Measurements from ENCODE around the gene TGFBR1.

The TGFBR1 gene

DNA sequence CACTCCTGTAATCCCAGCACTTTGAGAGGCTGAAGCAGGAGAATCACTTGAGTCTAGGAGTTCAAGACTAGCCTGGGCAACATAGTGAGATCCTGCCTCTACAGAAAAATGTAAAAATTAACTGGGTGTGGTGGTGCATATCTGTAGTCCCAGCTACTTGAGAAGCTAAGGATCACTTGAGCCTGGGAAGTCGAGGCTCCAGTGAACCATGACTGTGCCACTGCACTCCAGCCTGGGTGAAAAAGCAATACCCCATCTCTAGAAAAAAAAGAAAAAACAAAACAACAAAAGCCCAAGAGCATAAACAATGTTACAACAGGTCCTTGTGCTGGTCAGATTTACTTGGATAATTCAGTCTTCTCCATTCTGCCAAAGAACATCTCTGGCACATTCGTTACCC is 44.3 kb upstream of the TGFBR1 start:
- no peak overlapping the region for H3K27ac ChIP-seq
- TF ChIP-seq, protein P1, sequence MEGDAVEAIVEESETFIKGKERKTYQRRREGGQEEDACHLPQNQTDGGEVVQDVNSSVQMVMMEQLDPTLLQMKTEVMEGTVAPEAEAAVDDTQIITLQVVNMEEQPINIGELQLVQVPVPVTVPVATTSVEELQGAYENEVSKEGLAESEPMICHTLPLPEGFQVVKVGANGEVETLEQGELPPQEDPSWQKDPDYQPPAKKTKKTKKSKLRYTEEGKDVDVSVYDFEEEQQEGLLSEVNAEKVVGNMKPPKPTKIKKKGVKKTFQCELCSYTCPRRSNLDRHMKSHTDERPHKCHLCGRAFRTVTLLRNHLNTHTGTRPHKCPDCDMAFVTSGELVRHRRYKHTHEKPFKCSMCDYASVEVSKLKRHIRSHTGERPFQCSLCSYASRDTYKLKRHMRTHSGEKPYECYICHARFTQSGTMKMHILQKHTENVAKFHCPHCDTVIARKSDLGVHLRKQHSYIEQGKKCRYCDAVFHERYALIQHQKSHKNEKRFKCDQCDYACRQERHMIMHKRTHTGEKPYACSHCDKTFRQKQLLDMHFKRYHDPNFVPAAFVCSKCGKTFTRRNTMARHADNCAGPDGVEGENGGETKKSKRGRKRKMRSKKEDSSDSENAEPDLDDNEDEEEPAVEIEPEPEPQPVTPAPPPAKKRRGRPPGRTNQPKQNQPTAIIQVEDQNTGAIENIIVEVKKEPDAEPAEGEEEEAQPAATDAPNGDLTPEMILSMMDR (IDR thresholded peaks at IDR 0.05): no peak
- no peak for TF ChIP-seq ZFX (IDR thresholded peaks at IDR 0.05; ENCODE audit: borderline replicate concordance)

DNA sequence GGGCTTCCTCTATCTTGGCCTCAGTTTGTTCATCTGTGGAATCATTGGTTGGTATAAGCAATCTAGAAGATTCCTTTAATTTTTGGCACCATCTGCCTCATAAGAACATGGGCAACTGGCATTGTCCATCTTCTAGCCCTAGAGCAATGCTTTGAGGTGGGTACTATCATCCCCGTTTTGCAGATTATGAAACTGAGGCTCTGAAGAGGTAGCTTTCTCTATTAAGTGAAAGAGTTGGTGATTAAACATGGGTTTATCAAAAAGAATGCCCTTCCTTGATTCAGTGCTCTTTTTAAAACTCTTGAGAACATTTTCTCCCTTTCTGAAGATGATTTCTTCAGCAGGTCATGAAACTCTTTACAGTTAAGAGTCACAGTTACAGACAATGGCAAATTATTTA is 42.4 kb upstream of the TGFBR1 start:
- TF ChIP-seq, protein P1 (IDR thresholded peaks at IDR 0.05): no peak
- TF ChIP-seq ZFX (IDR thresholded peaks at IDR 0.05; ENCODE audit: borderline replicate concordance): no peak
- no peak overlapping the region for H3K27ac ChIP-seq

DNA sequence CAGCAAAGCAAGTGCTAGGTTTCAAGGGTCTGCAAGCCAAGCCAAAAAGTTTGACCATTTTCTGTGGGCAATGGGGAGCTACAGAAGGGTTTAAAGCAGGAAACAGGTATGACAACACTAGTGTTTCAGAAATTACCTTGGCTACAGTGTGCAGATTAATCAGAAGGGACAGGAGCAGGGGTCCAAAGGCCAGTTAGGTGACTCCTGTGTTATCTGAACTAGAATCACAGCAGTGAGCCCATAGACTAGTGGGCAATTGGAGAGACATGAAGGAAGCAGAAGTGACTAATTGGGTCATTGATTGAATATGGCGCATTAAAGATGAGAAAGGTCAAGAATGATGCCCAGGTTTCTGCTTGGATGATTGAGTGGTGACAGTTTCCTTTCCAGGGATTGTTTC is 41.4 kb upstream of the TGFBR1 start:
- H3K27ac ChIP-seq: no peak overlapping the region
- TF ChIP-seq, protein P1 (IDR thresholded peaks at IDR 0.05): no peak
- TF ChIP-seq ZFX (IDR thresholded peaks at IDR 0.05; ENCODE audit: borderline replicate concordance): no peak

DNA sequence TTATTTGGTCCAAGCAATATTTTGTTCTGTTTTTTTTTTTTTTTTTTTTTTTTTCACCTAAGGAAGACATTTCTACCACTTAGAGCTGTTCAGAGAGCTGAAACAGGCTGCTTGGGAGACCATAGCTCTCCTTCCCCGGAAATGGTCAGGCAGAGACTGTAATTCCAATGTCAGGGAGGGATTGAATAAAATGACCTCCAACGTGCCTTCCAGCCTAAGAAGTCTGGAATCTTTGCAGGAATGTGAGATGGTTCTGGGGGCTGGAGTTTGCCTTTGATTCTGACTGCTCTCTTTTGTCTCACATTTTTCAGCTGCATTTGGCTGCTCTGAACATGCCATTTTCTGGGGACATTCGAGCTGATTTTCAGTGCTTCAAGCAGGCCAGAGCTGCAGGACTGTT is 38.3 kb upstream of the TGFBR1 start:
- TF ChIP-seq, protein P1 (IDR thresholded peaks at IDR 0.05): no peak
- TF ChIP-seq ZFX (IDR thresholded peaks at IDR 0.05; ENCODE audit: borderline replicate concordance): no peak

DNA sequence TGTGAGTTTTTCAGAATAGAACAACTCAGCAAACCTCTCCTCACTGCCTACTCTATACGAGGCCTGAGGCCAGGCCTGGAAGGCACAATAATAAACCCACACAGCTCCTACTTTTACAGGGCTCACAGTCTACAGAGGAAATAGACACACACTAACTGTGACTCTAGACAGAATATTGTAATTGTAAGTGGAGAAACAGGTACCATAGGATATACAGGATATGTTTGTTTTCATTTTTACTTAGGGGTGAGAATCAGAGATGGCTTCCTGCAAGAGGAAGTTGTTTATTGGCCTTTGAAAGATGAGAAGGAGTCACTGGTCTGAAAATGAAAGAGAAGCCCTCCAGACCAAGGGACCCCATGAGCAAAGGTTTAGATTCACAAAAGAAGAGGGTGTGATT is 35.8 kb upstream of the TGFBR1 start:
- no peak overlapping the region for H3K27ac ChIP-seq

More for the DNA sequence above, 38.3 kb upstream of the TGFBR1 start:
- H3K27ac ChIP-seq: no peak overlapping the region

DNA sequence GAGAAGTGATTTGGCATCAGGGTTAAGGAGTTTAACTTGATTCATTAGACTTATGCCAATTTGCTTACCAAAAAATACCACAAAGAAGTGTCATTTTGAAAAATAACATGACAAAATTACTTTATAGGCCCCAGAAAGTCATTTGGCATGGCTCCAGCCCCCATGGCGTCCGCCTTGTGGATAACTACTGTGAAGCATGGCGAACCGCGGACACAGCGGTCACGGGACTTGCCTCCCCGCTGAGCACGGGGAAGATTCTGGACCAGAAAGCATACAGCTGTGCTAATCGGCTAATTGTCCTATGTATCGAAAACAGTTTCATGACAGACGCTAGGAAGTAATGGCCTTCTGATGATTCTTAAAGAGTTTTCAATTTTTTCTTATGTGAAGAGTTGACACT is 35.4 kb upstream of the TGFBR1 start:
- TF ChIP-seq, protein P1 (IDR thresholded peaks at IDR 0.05): no peak
- TF ChIP-seq ZFX (IDR thresholded peaks at IDR 0.05; ENCODE audit: borderline replicate concordance): no peak
- H3K27ac ChIP-seq: no peak overlapping the region

More for the DNA sequence above, 35.8 kb upstream of the TGFBR1 start:
- TF ChIP-seq, protein P1 (IDR thresholded peaks at IDR 0.05): no peak
- no peak for TF ChIP-seq ZFX (IDR thresholded peaks at IDR 0.05; ENCODE audit: borderline replicate concordance)

DNA sequence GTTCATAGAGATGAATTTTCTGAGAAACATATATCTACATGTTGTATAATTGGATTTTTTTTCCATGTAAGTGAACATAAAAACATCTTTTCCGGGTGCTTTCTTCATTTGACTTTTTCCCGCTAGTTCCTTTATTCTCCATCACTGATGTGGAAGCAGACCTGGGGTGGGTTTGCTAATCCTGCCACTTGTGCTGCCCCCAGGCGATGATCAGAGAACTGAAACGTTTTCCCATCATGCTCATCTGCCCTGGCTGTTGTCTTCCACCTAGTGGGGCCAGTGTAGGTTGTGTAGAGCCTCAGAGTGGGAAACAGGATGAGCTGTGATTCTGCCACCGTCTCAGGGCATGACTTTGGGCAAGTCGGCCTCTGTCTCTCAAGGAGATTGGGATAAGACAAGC is 34.2 kb upstream of the TGFBR1 start:
- no peak overlapping the region for H3K27ac ChIP-seq
- TF ChIP-seq, protein P1 (IDR thresholded peaks at IDR 0.05): no peak
- TF ChIP-seq ZFX (IDR thresholded peaks at IDR 0.05; ENCODE audit: borderline replicate concordance): no peak
